ENCODE results near the gene ARL15. TPM values are rescaled to one million over a fixed set of nuclear protein-coding genes. Genes with fewer than 3 reads are reported as not detected.

The ARL15 gene
- total and polyA plus RNA-seq, 9 of the 15 experiments (the other 6 are each of a cell fraction or from before 2014, with no cell fraction given) = 18.5 to 80.4 (median 57.0) TPM

GRCh38 chr5:54315736-54316528 is 5.6 kb upstream of the ARL15 start:
- Histone ChIP-seq H3K9me3 (replicated peaks; ENCODE audit: control insufficient read depth, insufficient read depth, low read depth, low read length) (no peaks in the 10 kb centered on the region), H3K9me1 (ENCODE audit: control insufficient read depth, insufficient read depth, low read length) (no peaks in the 10 kb centered on the region), H3K4me3 (peak overlapping the region; percentile 60), H3K4me1 (replicated peaks in 1 of 2; ENCODE audit: control insufficient read depth in 2 of 2, insufficient read depth in 2 of 2, low read length in 2 of 2) (peaks cover 9 to 59% of the 10 kb centered on the region in 2 experiments), H4K20me1 (replicated peaks; ENCODE audit: control insufficient read depth, insufficient read depth, low read length) (no peaks in the 10 kb centered on the region), H3K36me3 (ENCODE audit: control insufficient read depth, insufficient read depth, low read length) (peaks cover 62% of the 10 kb centered on the region), H3K9ac (ENCODE audit: insufficient read depth in 1 of 2, low read depth in 2 of 2, low read length in 2 of 2) (peak overlapping the region; percentile 79 to 85; a peak in 3 of 4 replicates), H3K27ac (ENCODE audit: extremely low read depth, low read depth, low read length) (peak overlapping the region; percentile 94), H3K4me2 (ENCODE audit: insufficient read depth, low read length) (peak overlapping the region; percentile 91), H2AFZ (ENCODE audit: low read depth, low read length) (no peak overlapping the region), H3K79me2 (ENCODE audit: control insufficient read depth, insufficient read depth, low read length) (peaks cover 88% of the 10 kb centered on the region), H3K27me3 (ENCODE audit: control insufficient read depth in 2 of 2, insufficient read depth in 2 of 2, low read length in 2 of 2) (no peaks in the 10 kb centered on the region)
- ChIA-PET CTCF (ENCODE audit: low intra/inter-chr PET ratio) (no interaction called here), POLR2A (interaction anchor here (0.7 to 5.6 kb wide), 8 partner anchors 8 to 336 kb away, joined by 3 to 78 read pairs (median 3); no protein-coding TSS in a partner anchor)
- 48% methylated on average over 5 of the region's 5 CpGs for WGBS (ENCODE audit: insufficient coverage, low coverage, missing lambda C conversion rate)
- intact Hi-C loops (cut with micrococcal nuclease) (no loop called here), in situ Hi-C loops (cut with MboI) (no loop called here)
- ATAC-seq (no peak), DNase-seq (ENCODE audit: extremely low read depth in 1 of 4, low spot score in 3 of 4) (no peak), FAIRE-seq (no peak)
- no TSS peak for BruUV-seq (replicated peaks)
- TF ChIP-seq CCAR2 (IDR thresholded peaks at IDR 0.05; ENCODE audit: low read depth, low read length) (no peak), ZNF277 (CRISPR knock-in tag; IDR thresholded peaks at IDR 0.05; ENCODE audit: borderline replicate concordance) (no peak), L3MBTL2 (IDR thresholded peaks at IDR 0.05) (0 out of 2 replicates have a peak, but pooled peaks have one; percentile 41), ASH1L (IDR thresholded peaks at IDR 0.05; ENCODE audit: borderline replicate concordance, low read depth, partially characterized antibody) (no peak), MNT (conservative IDR thresholded peaks at IDR 0.05) (0 out of 4 replicates have a peak, but pooled peaks of 1 of the 2 experiments have one; percentile 34), SMAD1 (IDR thresholded peaks at IDR 0.05; ENCODE audit: low read depth, low read length, partially characterized antibody) (no peak), RBFOX2 (IDR thresholded peaks at IDR 0.05; ENCODE audit: low read depth, low read length) (peak; percentile 17; the same call in 1 of the 2 replicates), FOXK2 (conservative IDR thresholded peaks at IDR 0.05 in 1 of 2, IDR thresholded peaks at IDR 0.05 in 1 of 2; ENCODE audit: low read depth in 2 of 2) (0 out of 4 replicates have a peak, but pooled peaks of 1 of the 2 experiments have one; percentile 10), PKNOX1 (IDR thresholded peaks at IDR 0.05) (peak; percentile 29; the same call in 1 of the 2 replicates), POLR2AphosphoS2 (IDR thresholded peaks at IDR 0.05; ENCODE audit: low read length) (no peak), MEIS2 (IDR thresholded peaks at IDR 0.05; ENCODE audit: partially characterized antibody) (peak; percentile 52), MLLT1 (IDR thresholded peaks at IDR 0.05) (0 out of 4 replicates have a peak, but pooled peaks of 1 of the 2 experiments have one; percentile 16), ETV1 (tag; conservative IDR thresholded peaks at IDR 0.05; ENCODE audit: low read depth) (0 out of 2 replicates have a peak, but pooled peaks have one; percentile 13), FOXA3 (CRISPR knock-in tag; conservative IDR thresholded peaks at IDR 0.05 in 1 of 2, IDR thresholded peaks at IDR 0.05 in 1 of 2) (0 out of 4 replicates have a peak, but pooled peaks of 1 of the 2 experiments have one; percentile 6), DIDO1 (tag; IDR thresholded peaks at IDR 0.05; ENCODE audit: low read depth) (no peak)

Data from K562 (cell line).